Measurements from ENCODE around the gene PODN. TPM values are rescaled to one million over a fixed set of nuclear protein-coding genes. Genes with fewer than 3 reads are reported as not detected.

PODN gene
- total RNA-seq, 1 experiment from 2014 or later, result 0.17 TPM

GRCh38 chr1:53047737-53048736 lies 14.0 kb upstream of the PODN start:
- no peak overlapping the region for H3K27ac ChIP-seq (ENCODE audit: insufficient read length, low read depth, low read length)
- no peaks in the 10 kb centered on the region for H3K9me3 Mint-ChIP-seq

More at GRCh38 chr1:53047737-53048736, 14.0 kb upstream of the PODN start:
- H4K91ac ChIP-seq (ENCODE audit: insufficient read length, low read depth, low read length), result no peak overlapping the region
- H4K8ac ChIP-seq (replicated peaks; ENCODE audit: insufficient read length, low read depth, low read length), result no peak overlapping the region
- no CpG with 5 or more reads among the region's 5 CpGs for WGBS (ENCODE audit: extremely low coverage, insufficient read length, low lambda C conversion rate)
- no peak overlapping the region for H2BK12ac ChIP-seq (ENCODE audit: insufficient read length, low read depth, low read length)
- H3K9me3 ChIP-seq (ENCODE audit: control insufficient read depth, low read depth, low read length), result no peaks in the 10 kb centered on the region
- peaks cover 4% of the 10 kb centered on the region for H3K4me1 ChIP-seq (ENCODE audit: insufficient read depth, low read length)
- H3T11ph ChIP-seq (ENCODE audit: low read length), result no peak overlapping the region
- no peak overlapping the region for H4K5ac ChIP-seq (ENCODE audit: insufficient read length, low read depth, low read length)
- H2BK20ac ChIP-seq (ENCODE audit: low read depth, low read length, poor library complexity, severe bottlenecking), result no peak overlapping the region
- H3K9ac ChIP-seq (ENCODE audit: extremely low read depth, insufficient read length, low read length), result no peak overlapping the region
- no peak overlapping the region for H2AFZ ChIP-seq (ENCODE audit: low read length)
- no peak for TF ChIP-seq CTCF (conservative IDR thresholded peaks at IDR 0.05)
- Mint-ChIP-seq H3K4me1 (peaks cover 32 to 39% of the 10 kb centered on the region in 2 experiments), H3K36me3 (ENCODE audit: insufficient read depth in 1 of 3, low read depth in 3 of 3) (no peaks in the 10 kb centered on the region; a peak in 1 of 7 replicates), H3K4me3 (no peak overlapping the region), H3K27me3 (ENCODE audit: low read depth) (no peaks in the 10 kb centered on the region), H3K27ac (no peak overlapping the region; a peak in 1 of 7 replicates)
- H3K23ac ChIP-seq (ENCODE audit: insufficient read length, low read depth, low read length), result no peak overlapping the region
- no peak for DNase-seq
- H3K4me2 ChIP-seq (ENCODE audit: insufficient read depth, insufficient read length, low read length), result no peak overlapping the region
- no peak overlapping the region for H2BK120ac ChIP-seq (ENCODE audit: low read depth, low read length, poor library complexity, severe bottlenecking)
- H3K18ac ChIP-seq (ENCODE audit: insufficient read length, low read depth, low read length), result no peak overlapping the region
- no peak overlapping the region for H3K56ac ChIP-seq (ENCODE audit: insufficient read length, low read depth, low read length)
- no peaks in the 10 kb centered on the region for H3K27me3 ChIP-seq (ENCODE audit: insufficient read depth, low read length)
- H4K20me1 ChIP-seq (ENCODE audit: control insufficient read depth, insufficient read depth, insufficient read length), result no peaks in the 10 kb centered on the region
- no peak overlapping the region for H2BK5ac ChIP-seq (ENCODE audit: insufficient read length, low read length)
- no peak overlapping the region for H3K4ac ChIP-seq (ENCODE audit: low read depth, low read length)
- no peaks in the 10 kb centered on the region for H3K23me2 ChIP-seq (ENCODE audit: insufficient read length, low read depth, low read length, poor library complexity, severe bottlenecking)
- no peak overlapping the region; the same call in 1 of the 2 replicates for H3K14ac ChIP-seq (ENCODE audit: insufficient read depth, low read length)
- H3K79me2 ChIP-seq (ENCODE audit: insufficient read depth, low read length), result no peaks in the 10 kb centered on the region
- no peak overlapping the region for H2AK5ac ChIP-seq (ENCODE audit: insufficient read length, low read length)
- H3K79me1 ChIP-seq (ENCODE audit: insufficient read depth, low read depth, low read length, poor library complexity, severe bottlenecking), result no peaks in the 10 kb centered on the region
- H2BK15ac ChIP-seq (ENCODE audit: low read depth, low read length), result no peak overlapping the region

Measured in H9 (cell line).